Tibial nerve (tissue), 4 donors: Measurements from ENCODE around the gene LARP4. TPM values are rescaled to one million over a fixed set of nuclear protein-coding genes. Genes with fewer than 3 reads are reported as not detected.

Experiments
- DNase-seq, 2 donors: peaks; one replicate each; pipeline ENCODE4 v3.0.0-alpha.2; 2019; ENCODE audit warnings: low spot score in 2 of 2
- H3K27ac ChIP-seq, 4 donors: fragments of 200-600 bp; sonication (generic) in 3 of 4; one replicate each; pipeline ENCODE4 v1.5.1; 2017 to 2019; ENCODE audit warnings: mild to moderate bottlenecking in 1 of 4
- H3K27me3 ChIP-seq, 2 donors: fragments of 200-600 bp; sonication (generic) in 1 of 2; one replicate each; pipeline versions ENCODE4 v1.5.1 to v1.6.0; 2017 to 2019
- H3K36me3 ChIP-seq, 3 donors: fragments of 200-600 bp; sonication (generic); one replicate each; pipeline ENCODE4 v1.5.1; 2018 to 2019
- H3K4me1 ChIP-seq, 4 donors: fragments of 200-600 bp; sonication (generic) in 3 of 4; one replicate each; pipeline ENCODE4 v1.5.1; 2017 to 2019
- H3K4me3 ChIP-seq, 4 donors: fragments of 200-600 bp; sonication (generic) in 3 of 4; one replicate each; pipeline ENCODE4 v1.5.1; 2017 to 2019; ENCODE audit warnings: mild to moderate bottlenecking in 1 of 4, moderate library complexity in 1 of 4
- H3K9me3 ChIP-seq, 4 donors: fragments of 200-600 bp; sonication (generic) in 3 of 4; one replicate each; pipeline ENCODE4 v1.5.1; 2017 to 2019
- EP300 ChIP-seq, 2 donors: sonication (generic); formaldehyde crosslinking; IDR thresholded peaks; one replicate each; pipeline ENCODE4 v1.6.1; 2017; ENCODE audit warnings: antibody characterized with exemption in 2 of 2, mild to moderate bottlenecking in 1 of 2
- POLR2A ChIP-seq, 2 donors: fragments of 450-650 bp; IDR thresholded peaks; one replicate each; pipeline ENCODE4 v1.6.1; 2017; ENCODE audit warnings: antibody characterized with exemption in 2 of 2, mild to moderate bottlenecking in 2 of 2, moderate library complexity in 2 of 2
- WGBS, 2 donors: methylation state at CpG; one replicate each; pipeline ENCODE4 v1.1.5; 2018; 5-methylcytosine and 5-hydroxymethylcytosine counted together
- total RNA-seq, 4 donors: library from RNA; depleted of rRNA; stranded (reverse); fragments of >200 nt; gene quantifications; one replicate each; pipeline ENCODE4 v1.1.0, GENCODE V29; 2016
- TF ChIP-seq, protein P1 (sequence below), 5 experiments: fragments of 200-600 bp in 3 of 5; fragments of 450-650 bp in 2 of 5; sonication (generic) in 3 of 5; IDR thresholded peaks; one replicate each; pipeline ENCODE4 v1.5.1; 2016 to 2019; ENCODE audit warnings: antibody characterized with exemption in 5 of 5, mild to moderate bottlenecking in 3 of 5, moderate library complexity in 2 of 5

LARP4 gene
- total RNA-seq, 4 donors from 2014 or later = 35.7 to 72.6 (median 43.4) TPM

DNA sequence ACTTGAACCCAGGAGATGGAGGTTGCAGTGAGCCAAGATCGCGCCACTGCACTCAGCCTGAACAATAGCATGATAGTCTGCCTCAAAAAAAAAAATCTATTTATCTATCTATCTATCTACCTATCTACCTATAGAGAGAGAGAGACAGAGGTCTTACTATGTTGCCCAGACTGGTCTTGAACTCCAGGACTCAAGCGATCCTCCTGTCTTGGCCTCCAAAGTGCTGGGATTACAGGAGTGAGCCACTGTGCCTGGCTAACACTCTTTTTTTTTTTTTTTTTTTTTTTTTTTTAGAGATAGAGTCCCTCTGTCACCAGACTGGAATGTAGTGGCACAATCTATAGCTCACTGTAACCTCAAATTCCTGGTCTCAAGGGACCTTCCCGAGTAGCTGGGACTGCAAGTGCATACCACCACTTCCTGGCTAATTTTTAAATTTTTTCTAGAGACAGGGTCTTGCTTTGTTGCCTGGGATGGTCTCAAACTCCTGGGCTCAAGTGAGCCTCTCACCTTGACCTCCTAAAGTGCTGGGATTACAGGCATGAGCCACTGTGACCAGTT lies 6.1 kb upstream of the LARP4 start:
- no peak for DNase-seq
- H3K4me1 ChIP-seq = peaks cover 0 to 5% (median 0%) of the 10 kb centered on the region in 4 donors
- H3K27ac ChIP-seq = no peak overlapping the region
- TF ChIP-seq POLR2A (IDR thresholded peaks at IDR 0.05) (no peak), EP300 (IDR thresholded peaks at IDR 0.05) (no peak)
- TF ChIP-seq, protein P1, sequence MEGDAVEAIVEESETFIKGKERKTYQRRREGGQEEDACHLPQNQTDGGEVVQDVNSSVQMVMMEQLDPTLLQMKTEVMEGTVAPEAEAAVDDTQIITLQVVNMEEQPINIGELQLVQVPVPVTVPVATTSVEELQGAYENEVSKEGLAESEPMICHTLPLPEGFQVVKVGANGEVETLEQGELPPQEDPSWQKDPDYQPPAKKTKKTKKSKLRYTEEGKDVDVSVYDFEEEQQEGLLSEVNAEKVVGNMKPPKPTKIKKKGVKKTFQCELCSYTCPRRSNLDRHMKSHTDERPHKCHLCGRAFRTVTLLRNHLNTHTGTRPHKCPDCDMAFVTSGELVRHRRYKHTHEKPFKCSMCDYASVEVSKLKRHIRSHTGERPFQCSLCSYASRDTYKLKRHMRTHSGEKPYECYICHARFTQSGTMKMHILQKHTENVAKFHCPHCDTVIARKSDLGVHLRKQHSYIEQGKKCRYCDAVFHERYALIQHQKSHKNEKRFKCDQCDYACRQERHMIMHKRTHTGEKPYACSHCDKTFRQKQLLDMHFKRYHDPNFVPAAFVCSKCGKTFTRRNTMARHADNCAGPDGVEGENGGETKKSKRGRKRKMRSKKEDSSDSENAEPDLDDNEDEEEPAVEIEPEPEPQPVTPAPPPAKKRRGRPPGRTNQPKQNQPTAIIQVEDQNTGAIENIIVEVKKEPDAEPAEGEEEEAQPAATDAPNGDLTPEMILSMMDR (IDR thresholded peaks at IDR 0.05) = no peak
- H3K4me3 ChIP-seq = no peak overlapping the region
- no peaks in the 10 kb centered on the region for H3K36me3 ChIP-seq
- H3K9me3 ChIP-seq = no peaks in the 10 kb centered on the region
- WGBS, 2 donors = 72 to 75% methylated on average over 4 of the region's 4 CpGs
- H3K27me3 ChIP-seq = no peaks in the 10 kb centered on the region

DNA sequence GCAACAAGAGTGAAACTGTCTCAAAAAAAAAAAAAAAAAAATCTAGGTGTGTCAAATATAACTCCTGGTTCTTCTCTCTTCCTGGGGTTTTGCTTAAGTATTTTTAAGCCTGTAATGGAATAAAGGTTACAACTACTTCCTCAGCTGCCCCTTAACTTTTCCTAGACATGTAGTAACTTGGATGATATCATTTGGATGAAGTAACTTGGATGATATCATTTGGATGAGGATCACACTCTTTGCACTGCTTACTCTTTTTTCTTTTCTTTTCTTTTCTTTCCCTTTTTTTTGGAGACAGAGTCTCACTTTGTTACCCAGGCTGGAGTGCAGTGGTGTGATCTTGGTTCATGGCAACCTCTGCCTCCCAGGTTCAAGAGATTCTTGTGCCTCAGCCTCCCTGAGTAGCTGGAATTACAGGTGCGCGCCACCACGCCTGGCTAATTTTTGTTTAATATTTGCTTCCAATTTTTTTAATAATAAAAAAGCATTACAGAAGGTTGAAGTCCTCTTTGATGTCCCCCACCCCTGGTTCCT lies 3.5 kb upstream of the LARP4 start:
- no peak for TF ChIP-seq EP300 (IDR thresholded peaks at IDR 0.05)
- DNase-seq = no peak
- H3K4me1 ChIP-seq = peaks cover 0 to 7% (median 3%) of the 10 kb centered on the region in 4 donors
- H3K27ac ChIP-seq = no peak overlapping the region
- no peaks in the 10 kb centered on the region for H3K27me3 ChIP-seq
- H3K36me3 ChIP-seq = no peaks in the 10 kb centered on the region
- H3K9me3 ChIP-seq = no peaks in the 10 kb centered on the region
- 77 to 94% methylated on average over 3 of the region's 3 CpGs for WGBS, 2 donors
- no peak overlapping the region for H3K4me3 ChIP-seq

DNA sequence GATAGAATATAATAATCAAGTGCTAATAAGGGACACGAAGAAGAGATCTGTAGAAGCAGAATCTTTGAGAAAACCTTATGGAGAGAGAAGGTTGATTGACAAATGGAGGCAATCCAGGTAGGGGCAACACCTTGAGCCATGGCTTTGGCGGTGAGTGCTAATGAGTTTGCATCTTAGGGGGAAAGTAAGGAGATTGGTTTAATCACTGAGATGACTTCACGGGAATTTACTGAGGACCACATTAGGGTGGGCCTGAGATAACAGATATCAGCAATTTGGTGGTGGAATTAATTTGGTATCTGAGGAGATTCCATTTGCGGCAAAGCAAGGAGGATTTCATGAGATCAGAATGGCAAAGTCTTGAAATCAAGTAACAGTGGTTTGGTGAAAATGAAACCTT lies 1.8 kb upstream of the LARP4 start:
- H3K4me3 ChIP-seq = no peak overlapping the region
- H3K36me3 ChIP-seq = no peaks in the 10 kb centered on the region
- no peak overlapping the region for H3K27ac ChIP-seq
- no peaks in the 10 kb centered on the region for H3K9me3 ChIP-seq
- WGBS, 2 donors = 92% methylated on average over 4 of the region's 4 CpGs
- no peaks in the 10 kb centered on the region for H3K27me3 ChIP-seq
- H3K4me1 ChIP-seq = peaks cover 0 to 20% (median 7%) of the 10 kb centered on the region in 4 donors
- TF ChIP-seq EP300 (IDR thresholded peaks at IDR 0.05) (no peak), POLR2A (IDR thresholded peaks at IDR 0.05) (no peak)
- TF ChIP-seq, protein P1 (IDR thresholded peaks at IDR 0.05) = no peak
- DNase-seq = no peak

DNA sequence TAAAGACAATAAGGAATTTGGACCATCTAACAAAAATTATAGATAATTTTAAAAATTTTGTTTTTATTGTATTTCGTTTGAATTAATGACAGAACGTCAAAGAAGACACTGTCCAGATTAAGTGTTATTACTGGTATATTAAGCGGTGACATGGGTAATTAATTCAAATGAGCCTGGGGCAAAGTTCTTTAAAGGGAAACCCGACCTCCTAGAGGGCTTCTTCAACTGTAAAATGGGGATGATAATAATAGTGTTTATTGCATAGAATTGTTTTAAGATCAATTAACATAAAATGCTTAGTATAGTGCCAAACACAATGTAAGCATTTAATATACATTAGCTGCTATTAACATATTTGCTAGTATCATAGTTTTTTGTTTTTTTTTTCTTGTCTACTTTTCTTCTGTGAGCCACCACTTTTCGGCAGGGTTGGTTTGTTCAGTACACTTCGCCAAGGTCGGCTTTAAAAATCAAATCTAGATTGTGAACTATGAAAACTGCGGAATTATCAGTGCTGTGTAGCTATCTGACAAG lies 514 bp upstream of the LARP4 start:
- H3K27ac ChIP-seq = peak overlapping the region; percentile 89 to 95 (median 92)
- peaks cover 0 to 25% (median 7%) of the 10 kb centered on the region in 4 donors for H3K4me1 ChIP-seq
- H3K4me3 ChIP-seq = peak overlapping the region; percentile 53 to 90 (median 80)
- H3K9me3 ChIP-seq = no peaks in the 10 kb centered on the region
- no peaks in the 10 kb centered on the region for H3K36me3 ChIP-seq
- H3K27me3 ChIP-seq = no peaks in the 10 kb centered on the region
- no peak for DNase-seq
- no peak for TF ChIP-seq EP300 (IDR thresholded peaks at IDR 0.05)
- TF ChIP-seq, protein P1 (IDR thresholded peaks at IDR 0.05) = no peak
- TF ChIP-seq POLR2A (IDR thresholded peaks at IDR 0.05) = no peak
- 19 to 22% methylated on average over 8 of the region's 8 CpGs for WGBS, 2 donors

DNA sequence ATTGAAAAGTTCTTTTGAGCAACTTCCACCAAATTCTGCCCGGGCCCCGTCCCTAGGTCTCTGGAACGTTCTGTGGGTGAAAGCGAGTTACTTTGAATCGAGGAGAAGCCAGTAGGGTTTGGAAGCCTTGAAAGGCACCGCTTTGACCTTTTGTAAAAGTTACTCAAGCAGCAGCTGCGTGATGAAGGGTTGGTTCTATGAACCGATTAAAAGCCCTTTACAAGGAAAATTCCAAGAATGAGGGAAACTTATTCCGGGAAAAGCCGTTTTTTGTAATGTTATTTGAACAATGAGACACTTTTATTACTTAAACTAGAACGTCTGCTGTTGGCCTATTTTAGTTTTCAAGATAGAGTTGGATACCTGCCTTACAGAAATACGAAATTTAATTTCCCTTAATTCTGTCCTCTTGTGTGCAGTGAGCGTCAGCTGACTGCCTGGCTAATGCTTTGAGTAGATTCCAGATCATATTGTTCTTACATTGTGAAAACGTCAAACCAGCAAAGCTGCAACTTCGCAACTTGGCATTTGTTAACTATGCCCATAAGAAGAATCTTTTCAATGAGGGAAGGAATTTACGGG lies 906 bp downstream of the LARP4 start:
- Histone ChIP-seq H3K27me3 (no peaks in the 10 kb centered on the region), H3K9me3 (no peaks in the 10 kb centered on the region), H3K27ac (peak overlapping the region; percentile 89 to 95 (median 92)), H3K4me3 (peak overlapping the region; percentile 53 to 90 (median 80)), H3K4me1 (peaks cover 0 to 30% (median 7%) of the 10 kb centered on the region in 4 donors), H3K36me3 (no peaks in the 10 kb centered on the region)
- peak in 1 of 2 donors; percentile 47 for DNase-seq
- WGBS, 2 donors = 0 to 1% methylated on average over 16 of the region's 16 CpGs
- TF ChIP-seq EP300 (IDR thresholded peaks at IDR 0.05) (peak; percentile 69 to 73), POLR2A (IDR thresholded peaks at IDR 0.05) (peak in 1 of 2 donors; percentile 27)
- TF ChIP-seq, protein P1 (IDR thresholded peaks at IDR 0.05) = no peak
